Fibroblast of lung (primary cell): Measurements from ENCODE around the gene GNG12.

Experiments used
- EZH2 ChIP-seq: IDR thresholded peaks from 2 replicates; pipeline ENCODE4 v1.5.1; 2012; ENCODE audit warnings: low read length, control low read depth, mild to moderate bottlenecking; ENCODE audit errors: missing control alignments
- TF ChIP-seq, protein P1 (sequence below), 2 donors: IDR thresholded peaks in 1 of 2; conservative IDR thresholded peaks in 1 of 2; 1 replicate in 1 of 2; 2 replicates in 1 of 2; pipeline ENCODE4 v1.5.1; 2011 to 2012; ENCODE audit warnings: low read length in 2 of 2, control low read depth in 1 of 2, inconsistent platforms in 1 of 2, low read depth in 1 of 2, mild to moderate bottlenecking in 1 of 2

DNA sequence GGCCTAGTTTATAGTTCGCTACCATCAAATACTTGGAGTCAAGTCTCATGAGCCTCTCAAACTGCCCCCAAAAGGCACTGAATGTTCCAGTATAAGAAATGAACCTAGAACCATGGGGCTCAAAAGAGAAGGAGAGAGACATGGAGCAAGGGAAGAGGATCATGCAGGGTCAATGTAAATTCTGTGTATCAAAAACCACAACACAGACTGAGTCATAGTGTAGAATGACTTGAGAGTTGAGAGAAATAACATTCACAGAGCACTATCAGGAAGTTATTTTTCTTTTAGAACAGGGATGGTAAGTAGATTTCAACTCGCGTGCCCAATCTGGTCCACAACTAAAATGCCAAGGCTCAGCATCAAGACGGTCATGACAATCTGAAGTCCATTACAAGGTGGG lies 59.8 kb downstream of the GNG12 start:
- TF ChIP-seq, protein P1, sequence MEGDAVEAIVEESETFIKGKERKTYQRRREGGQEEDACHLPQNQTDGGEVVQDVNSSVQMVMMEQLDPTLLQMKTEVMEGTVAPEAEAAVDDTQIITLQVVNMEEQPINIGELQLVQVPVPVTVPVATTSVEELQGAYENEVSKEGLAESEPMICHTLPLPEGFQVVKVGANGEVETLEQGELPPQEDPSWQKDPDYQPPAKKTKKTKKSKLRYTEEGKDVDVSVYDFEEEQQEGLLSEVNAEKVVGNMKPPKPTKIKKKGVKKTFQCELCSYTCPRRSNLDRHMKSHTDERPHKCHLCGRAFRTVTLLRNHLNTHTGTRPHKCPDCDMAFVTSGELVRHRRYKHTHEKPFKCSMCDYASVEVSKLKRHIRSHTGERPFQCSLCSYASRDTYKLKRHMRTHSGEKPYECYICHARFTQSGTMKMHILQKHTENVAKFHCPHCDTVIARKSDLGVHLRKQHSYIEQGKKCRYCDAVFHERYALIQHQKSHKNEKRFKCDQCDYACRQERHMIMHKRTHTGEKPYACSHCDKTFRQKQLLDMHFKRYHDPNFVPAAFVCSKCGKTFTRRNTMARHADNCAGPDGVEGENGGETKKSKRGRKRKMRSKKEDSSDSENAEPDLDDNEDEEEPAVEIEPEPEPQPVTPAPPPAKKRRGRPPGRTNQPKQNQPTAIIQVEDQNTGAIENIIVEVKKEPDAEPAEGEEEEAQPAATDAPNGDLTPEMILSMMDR (conservative IDR thresholded peaks at IDR 0.05 in 1 of 2, IDR thresholded peaks at IDR 0.05 in 1 of 2; ENCODE audit: low read depth in 1 of 2, low read length in 2 of 2), result no peak
- no peak for TF ChIP-seq EZH2
